Measurements from ENCODE around the gene AJM1.
"Not testable (repeated sequence)": the region's sequence is repeated elsewhere in the genome, so short reads cannot be mapped to it uniquely, and the experiment has no call there.

GRCh38 chr9:136882947-136883283 lies 40.6 kb downstream of the AJM1 start:
- TF ChIP-seq, protein P1, sequence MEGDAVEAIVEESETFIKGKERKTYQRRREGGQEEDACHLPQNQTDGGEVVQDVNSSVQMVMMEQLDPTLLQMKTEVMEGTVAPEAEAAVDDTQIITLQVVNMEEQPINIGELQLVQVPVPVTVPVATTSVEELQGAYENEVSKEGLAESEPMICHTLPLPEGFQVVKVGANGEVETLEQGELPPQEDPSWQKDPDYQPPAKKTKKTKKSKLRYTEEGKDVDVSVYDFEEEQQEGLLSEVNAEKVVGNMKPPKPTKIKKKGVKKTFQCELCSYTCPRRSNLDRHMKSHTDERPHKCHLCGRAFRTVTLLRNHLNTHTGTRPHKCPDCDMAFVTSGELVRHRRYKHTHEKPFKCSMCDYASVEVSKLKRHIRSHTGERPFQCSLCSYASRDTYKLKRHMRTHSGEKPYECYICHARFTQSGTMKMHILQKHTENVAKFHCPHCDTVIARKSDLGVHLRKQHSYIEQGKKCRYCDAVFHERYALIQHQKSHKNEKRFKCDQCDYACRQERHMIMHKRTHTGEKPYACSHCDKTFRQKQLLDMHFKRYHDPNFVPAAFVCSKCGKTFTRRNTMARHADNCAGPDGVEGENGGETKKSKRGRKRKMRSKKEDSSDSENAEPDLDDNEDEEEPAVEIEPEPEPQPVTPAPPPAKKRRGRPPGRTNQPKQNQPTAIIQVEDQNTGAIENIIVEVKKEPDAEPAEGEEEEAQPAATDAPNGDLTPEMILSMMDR (IDR thresholded peaks at IDR 0.05; ENCODE audit: insufficient read depth, low read depth, low read length): not testable (repeated sequence)
- not testable (repeated sequence) for TF ChIP-seq EZH2 (IDR thresholded peaks at IDR 0.05; ENCODE audit: insufficient read depth, low read length)

Measured in astrocyte (in vitro differentiated cells and primary cell).